WTC11 (cell line): Measurements from ENCODE around the gene NDUFA6. TPM values are rescaled to one million over a fixed set of nuclear protein-coding genes. Genes with fewer than 3 reads are reported as not detected.

Experiments used
- ATAC-seq: fragments of 200-7000 bp; cut with Tn5 transposase; 2 replicates; pipeline ENCODE4 v1.10.0; 2021; ENCODE audit warnings: mild to moderate bottlenecking, moderate library complexity
- CTCF ChIA-PET: fragments of 300-600 bp; sonication (Branson Sonifier 250); formaldehyde crosslinking; loops from one replicate; lab custom pipeline; 2021; ENCODE audit warnings: antibody characterized with exemption; lab: Charles Lee
- POLR2A ChIA-PET: fragments of 350-600 bp; sonication (Branson Sonifier 250); formaldehyde crosslinking; loops from one replicate; lab custom pipeline; 2021; ENCODE audit warnings: antibody characterized with exemption; lab: Charles Lee
- DNase-seq: peaks from one replicate; pipeline ENCODE4 v3.0.0; 2021; ENCODE audit warnings: low spot score
- H3K27ac Mint-ChIP-seq: 2 replicates; pipeline ENCODE4 v1.8.0; 2021; ENCODE audit warnings: mixed read lengths
- H3K27me3 Mint-ChIP-seq: 2 replicates; pipeline ENCODE4 v1.8.0; 2021; ENCODE audit warnings: low read depth, mild to moderate bottlenecking, moderate library complexity, mixed read lengths
- H3K36me3 Mint-ChIP-seq: 2 replicates; pipeline ENCODE4 v1.8.0; 2021; ENCODE audit warnings: mixed read lengths
- H3K4me1 Mint-ChIP-seq: 2 replicates; pipeline ENCODE4 v1.8.0; 2022; ENCODE audit warnings: mixed read lengths
- H3K4me3 Mint-ChIP-seq: 2 replicates; pipeline ENCODE4 v1.8.0; 2021; ENCODE audit warnings: mild to moderate bottlenecking, moderate library complexity, mixed read lengths
- H3K9me3 Mint-ChIP-seq: 2 replicates; pipeline ENCODE4 v1.8.0; 2021; ENCODE audit warnings: mixed read lengths
- AR ChIP-seq: fragments of 250-450 bp; sonication (Bioruptor Pico); IDR thresholded peaks from 2 replicates; pipeline ENCODE4 v1.9.0; 2021; ENCODE audit warnings: mild to moderate bottlenecking
- ARID4B ChIP-seq: sonication (generic); formaldehyde crosslinking; IDR thresholded peaks from 2 replicates; pipeline ENCODE4 v1.8.0; 2023; ENCODE audit warnings: missing genetic modification reagents, mild to moderate bottlenecking, borderline replicate concordance
- CREM ChIP-seq: sonication (generic); formaldehyde crosslinking; IDR thresholded peaks from 2 replicates; pipeline ENCODE4 v1.8.1; 2022; ENCODE audit warnings: mild to moderate bottlenecking, missing genetic modification reagents, moderate library complexity
- EMX1 ChIP-seq: fragments of 250-450 bp; sonication (Bioruptor Pico); IDR thresholded peaks from 2 replicates; pipeline ENCODE4 v1.8.0; 2021; ENCODE audit warnings: mild to moderate bottlenecking
- ETV6 ChIP-seq: sonication (generic); formaldehyde crosslinking; IDR thresholded peaks from 2 replicates; pipeline ENCODE4 v1.8.1; 2022; ENCODE audit warnings: mild to moderate bottlenecking, missing genetic modification reagents
- FOXK1 ChIP-seq: sonication (generic); formaldehyde crosslinking; IDR thresholded peaks from 2 replicates; pipeline ENCODE4 v1.8.0; 2022; ENCODE audit warnings: mild to moderate bottlenecking, moderate library complexity, missing genetic modification reagents
- MLX ChIP-seq: sonication (generic); formaldehyde crosslinking; IDR thresholded peaks from 2 replicates; pipeline ENCODE4 v1.8.1; 2023; ENCODE audit warnings: mild to moderate bottlenecking, missing genetic modification reagents, moderate library complexity
- NFYB ChIP-seq: sonication (generic); formaldehyde crosslinking; conservative IDR thresholded peaks from 2 replicates; pipeline ENCODE4 v1.8.0; 2022; ENCODE audit warnings: low read depth, missing genetic modification reagents
- PRDM15 ChIP-seq: sonication (generic); formaldehyde crosslinking; IDR thresholded peaks from 2 replicates; pipeline ENCODE4 v1.8.0; 2022; ENCODE audit warnings: missing genetic modification reagents
- ZNF219 ChIP-seq: sonication (generic); formaldehyde crosslinking; IDR thresholded peaks from 2 replicates; pipeline ENCODE4 v1.8.0; 2023; ENCODE audit warnings: missing genetic modification reagents, mild to moderate bottlenecking, borderline replicate concordance
- ZNF317 ChIP-seq: sonication (generic); formaldehyde crosslinking; IDR thresholded peaks from 2 replicates; pipeline ENCODE4 v1.8.1; 2023; ENCODE audit warnings: low read depth, mild to moderate bottlenecking, moderate library complexity, missing genetic modification reagents, borderline replicate concordance
- total RNA-seq: library from RNA; stranded (reverse); gene quantifications from 3 replicates; pipeline ENCODE4 v1.2.3, GENCODE V29; 2021
- TF ChIP-seq, protein P1 (sequence below): sonication (generic); formaldehyde crosslinking; IDR thresholded peaks from 2 replicates; pipeline ENCODE4 v1.8.1; 2022; ENCODE audit warnings: missing genetic modification reagents, borderline replicate concordance

Gene NDUFA6
- total RNA-seq, 1 experiment from 2014 or later = 85.9 TPM

- TF ChIP-seq NFYB (CRISPR knock-in tag) (peak; percentile 61), CREM (CRISPR knock-in tag) (no peak), ETV6 (peak; percentile 85), FOXK1 (CRISPR knock-in tag) (peak; percentile 25; the same call in 1 of the 2 replicates), EMX1 (CRISPR knock-in tag) (no peak), ZNF219 (CRISPR knock-in tag) (no peak; the same call in 1 of the 2 replicates), PRDM15 (CRISPR knock-in tag) (no peak; the same call in 1 of the 2 replicates), AR (CRISPR knock-in tag) (no peak), MLX (CRISPR knock-in tag) (no peak)
- TF ChIP-seq, protein P1, sequence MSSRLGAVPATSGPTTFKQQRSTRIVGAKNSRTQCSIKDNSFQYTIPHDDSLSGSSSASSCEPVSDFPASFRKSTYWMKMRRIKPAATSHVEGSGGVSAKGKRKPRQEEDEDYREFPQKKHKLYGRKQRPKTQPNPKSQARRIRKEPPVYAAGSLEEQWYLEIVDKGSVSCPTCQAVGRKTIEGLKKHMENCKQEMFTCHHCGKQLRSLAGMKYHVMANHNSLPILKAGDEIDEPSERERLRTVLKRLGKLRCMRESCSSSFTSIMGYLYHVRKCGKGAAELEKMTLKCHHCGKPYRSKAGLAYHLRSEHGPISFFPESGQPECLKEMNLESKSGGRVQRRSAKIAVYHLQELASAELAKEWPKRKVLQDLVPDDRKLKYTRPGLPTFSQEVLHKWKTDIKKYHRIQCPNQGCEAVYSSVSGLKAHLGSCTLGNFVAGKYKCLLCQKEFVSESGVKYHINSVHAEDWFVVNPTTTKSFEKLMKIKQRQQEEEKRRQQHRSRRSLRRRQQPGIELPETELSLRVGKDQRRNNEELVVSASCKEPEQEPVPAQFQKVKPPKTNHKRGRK (CRISPR knock-in tag) = no peak
Observed at GRCh38 chr22:42070517-42071422, 19.8 kb downstream of the NDUFA6 start, which contains the start of gene NAGA (continued).

- DNase-seq = no peak
- Mint-ChIP-seq H3K4me3 (peak overlapping the region; percentile 72), H3K36me3 (peaks cover 24% of the 10 kb centered on the region), H3K27me3 (peaks cover 28% of the 10 kb centered on the region), H3K27ac (peak overlapping the region; percentile 8; the same call in 1 of the 2 replicates), H3K9me3 (no peaks in the 10 kb centered on the region), H3K4me1 (peaks cover 51% of the 10 kb centered on the region)
- CTCF ChIA-PET = interaction anchor here (1.1 to 2.8 kb wide), 6 partner anchors 21 to 373 kb away, joined by 3 to 22 read pairs (median 6); partner anchors contain the start of genes NDUFA6 and TNFRSF13C
- ATAC-seq = peak; percentile 1; the same call in 1 of the 2 replicates
- POLR2A ChIA-PET = interaction anchor here (0.5 to 2.8 kb wide), 6 partner anchors 10 to 126 kb away, joined by 3 to 10 read pairs (median 3); partner anchors contain the start of gene NDUFA6
- TF ChIP-seq ZNF317 (CRISPR knock-in tag) (0 out of 2 replicates have a peak, but pooled peaks have one; percentile 29), ARID4B (CRISPR knock-in tag) (no peak)
Observed at GRCh38 chr22:42069801-42070516, 20.6 kb downstream of the NDUFA6 start.
